C4-2B (cell line): Measurements from ENCODE around the gene GSTM3.

Experiments used
- ZFX ChIP-seq: fragments of 450-650 bp; IDR thresholded peaks from 2 replicates; pipeline ENCODE4 v1.6.1; 2017
- TF ChIP-seq, protein P1 (sequence below): fragments of 450-650 bp; conservative IDR thresholded peaks from 2 replicates; pipeline ENCODE4 v1.5.1; 2017; ENCODE audit warnings: mild to moderate bottlenecking

DNA sequence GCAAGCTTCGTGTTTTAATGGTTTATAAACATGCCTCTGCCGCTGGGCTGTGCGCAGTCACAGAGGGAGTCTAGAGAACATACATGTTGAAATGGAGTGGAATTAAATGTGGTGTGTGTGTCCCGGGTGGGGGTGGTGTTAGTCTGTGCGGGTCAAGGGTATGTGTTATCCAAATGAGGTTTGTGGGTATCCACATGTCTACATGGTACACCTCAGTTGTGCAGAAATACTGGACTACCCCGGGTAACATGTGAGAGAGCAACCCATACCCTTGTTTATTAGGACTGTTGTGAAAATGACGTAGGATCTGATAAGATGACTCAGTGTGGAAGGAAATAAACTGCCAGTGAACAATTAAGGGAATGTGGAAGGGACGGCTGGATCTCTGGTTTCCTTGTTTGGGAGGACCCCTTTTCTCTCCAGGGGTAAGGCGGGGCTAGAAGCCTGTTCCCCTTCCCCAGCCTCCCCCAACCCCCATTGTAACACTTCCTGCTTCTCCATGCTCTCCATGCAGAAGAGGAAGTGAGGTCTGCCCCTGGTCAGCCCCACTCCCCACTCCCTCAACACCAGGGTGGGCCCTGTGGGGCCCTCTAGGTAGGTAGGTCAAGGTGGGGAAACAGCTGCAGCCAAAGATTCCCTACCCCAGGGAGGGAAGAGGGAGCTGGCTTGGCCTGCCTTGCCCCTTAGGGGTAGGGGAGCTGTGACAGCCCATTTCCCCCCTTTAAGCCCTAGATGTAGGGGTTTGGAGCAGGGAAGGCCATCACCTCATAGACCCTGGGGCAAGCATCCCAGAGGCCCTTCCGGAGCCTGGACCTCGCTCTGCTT, 22.2 kb upstream of the GSTM3 start:
- TF ChIP-seq, protein P1, sequence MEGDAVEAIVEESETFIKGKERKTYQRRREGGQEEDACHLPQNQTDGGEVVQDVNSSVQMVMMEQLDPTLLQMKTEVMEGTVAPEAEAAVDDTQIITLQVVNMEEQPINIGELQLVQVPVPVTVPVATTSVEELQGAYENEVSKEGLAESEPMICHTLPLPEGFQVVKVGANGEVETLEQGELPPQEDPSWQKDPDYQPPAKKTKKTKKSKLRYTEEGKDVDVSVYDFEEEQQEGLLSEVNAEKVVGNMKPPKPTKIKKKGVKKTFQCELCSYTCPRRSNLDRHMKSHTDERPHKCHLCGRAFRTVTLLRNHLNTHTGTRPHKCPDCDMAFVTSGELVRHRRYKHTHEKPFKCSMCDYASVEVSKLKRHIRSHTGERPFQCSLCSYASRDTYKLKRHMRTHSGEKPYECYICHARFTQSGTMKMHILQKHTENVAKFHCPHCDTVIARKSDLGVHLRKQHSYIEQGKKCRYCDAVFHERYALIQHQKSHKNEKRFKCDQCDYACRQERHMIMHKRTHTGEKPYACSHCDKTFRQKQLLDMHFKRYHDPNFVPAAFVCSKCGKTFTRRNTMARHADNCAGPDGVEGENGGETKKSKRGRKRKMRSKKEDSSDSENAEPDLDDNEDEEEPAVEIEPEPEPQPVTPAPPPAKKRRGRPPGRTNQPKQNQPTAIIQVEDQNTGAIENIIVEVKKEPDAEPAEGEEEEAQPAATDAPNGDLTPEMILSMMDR = no peak
- no peak for TF ChIP-seq ZFX
